DND-41 (cell line): ENCODE results near the gene ADAMTS8.

Experiments
- CTCF ChIP-seq: IDR thresholded peaks from 2 replicates; pipeline ENCODE4 v1.5.1; 2012; ENCODE audit warnings: borderline replicate concordance, low read length, moderate library complexity, mild to moderate bottlenecking; ENCODE audit not compliant: poor library complexity, severe bottlenecking; ENCODE audit errors: extremely low read depth
- EZH2 ChIP-seq: IDR thresholded peaks from 3 replicates; pipeline ENCODE4 v1.6.1; 2012; ENCODE audit warnings: borderline replicate concordance, low read depth, mild to moderate bottlenecking, moderate library complexity, low read length, inconsistent platforms; ENCODE audit not compliant: severe bottlenecking

- TF ChIP-seq CTCF (no peak), EZH2 (no peak)
Measured at GRCh38 chr11:130469181-130469580, 40.8 kb upstream of the ADAMTS8 start.
